KMS-11 (cell line): ENCODE data around the gene HIKESHI.

Experiments
- H2AFZ ChIP-seq: fragments of 200-600 bp; sonication (generic); 2 replicates; pipeline ENCODE4 v1.6.1; 2016; ENCODE audit warnings: antibody characterized with exemption, mixed run types, low read depth
- H3K27ac ChIP-seq: fragments of 200-600 bp; sonication (generic); 2 replicates; pipeline ENCODE4 v1.6.1; 2016; ENCODE audit warnings: mild to moderate bottlenecking, mixed run types
- H3K27me3 ChIP-seq: fragments of 200-600 bp; sonication (generic); 2 replicates; pipeline ENCODE4 v1.6.1; 2017; ENCODE audit warnings: mild to moderate bottlenecking, low read depth, mixed run types, moderate library complexity; ENCODE audit not compliant: insufficient read depth
- H3K36me3 ChIP-seq: fragments of 200-600 bp; sonication (generic); 2 replicates; pipeline ENCODE4 v1.6.1; 2017; ENCODE audit warnings: mild to moderate bottlenecking, mixed run types; ENCODE audit not compliant: insufficient read depth
- H3K4me1 ChIP-seq: fragments of 200-600 bp; sonication (generic); 2 replicates; pipeline ENCODE4 v1.6.1; 2016; ENCODE audit warnings: mild to moderate bottlenecking, low read depth, mixed run types; ENCODE audit not compliant: poor library complexity, severe bottlenecking
- H3K4me2 ChIP-seq: fragments of 200-600 bp; sonication (generic); 2 replicates; pipeline ENCODE4 v1.7.0; 2016; ENCODE audit warnings: mild to moderate bottlenecking, mixed run types
- H3K4me3 ChIP-seq: fragments of 200-600 bp; sonication (generic); IDR thresholded peaks from 2 replicates; pipeline ENCODE4 v1.6.1; 2017; ENCODE audit warnings: low read depth, low read length, mixed read lengths; ENCODE audit not compliant: insufficient read depth
- H3K79me2 ChIP-seq: fragments of 200-600 bp; sonication (generic); 2 replicates; pipeline ENCODE4 v1.6.1; 2016; ENCODE audit warnings: low read depth, mixed run types; ENCODE audit not compliant: insufficient read depth
- H3K9ac ChIP-seq: fragments of 200-600 bp; sonication (generic); 2 replicates; pipeline ENCODE4 v1.6.1; 2016; ENCODE audit warnings: mild to moderate bottlenecking, mixed run types
- H4K20me1 ChIP-seq: fragments of 200-600 bp; sonication (generic); 2 replicates; pipeline ENCODE4 v1.6.1; 2016; ENCODE audit warnings: mild to moderate bottlenecking, mixed run types; ENCODE audit not compliant: insufficient read depth
- CTCF ChIP-seq: fragments of 200-600 bp; sonication (generic); conservative IDR thresholded peaks from 2 replicates; pipeline ENCODE4 v1.6.1; 2017; ENCODE audit warnings: low read depth, mild to moderate bottlenecking, antibody characterized with exemption, low read length, moderate library complexity, mixed read lengths

Gene HIKESHI

GRCh38 chr11:86313793-86314192 lies 11.8 kb downstream of the HIKESHI start:
- no peak for TF ChIP-seq CTCF
- H3K27ac ChIP-seq, result no peak overlapping the region

DNA sequence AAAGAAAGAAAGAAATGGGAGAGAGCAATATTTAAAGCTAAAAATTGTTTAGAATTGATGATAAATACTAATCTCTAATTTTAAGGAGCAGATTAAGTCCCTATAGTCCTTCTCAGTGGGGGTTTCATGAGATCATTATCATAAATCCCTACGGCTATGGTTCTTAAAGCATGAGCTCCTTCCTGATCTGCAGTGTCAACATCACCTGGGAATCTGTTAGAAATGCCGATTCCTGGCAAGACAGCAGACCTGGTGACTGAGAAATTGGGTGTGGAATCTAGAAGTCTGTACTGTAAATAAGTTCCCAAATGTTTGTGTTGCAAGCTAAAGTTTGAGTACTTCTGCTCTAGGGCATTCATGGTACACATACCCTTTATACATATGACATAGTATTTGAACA lies 12.6 kb downstream of the HIKESHI start:
- Histone ChIP-seq H3K4me3 (no peak overlapping the region), H4K20me1 (no peaks in the 10 kb centered on the region), H3K27ac (no peak overlapping the region), H3K4me1 (no peaks in the 10 kb centered on the region), H2AFZ (no peak overlapping the region), H3K9ac (no peak overlapping the region), H3K36me3 (peaks cover 4% of the 10 kb centered on the region; the same call in 1 of the 2 replicates), H3K4me2 (no peak overlapping the region), H3K27me3 (no peaks in the 10 kb centered on the region), H3K79me2 (peaks cover 21% of the 10 kb centered on the region)
- TF ChIP-seq CTCF, result no peak

More at GRCh38 chr11:86313793-86314192, 11.8 kb downstream of the HIKESHI start:
- Histone ChIP-seq H3K4me1 (no peaks in the 10 kb centered on the region), H3K79me2 (peaks cover 21% of the 10 kb centered on the region), H4K20me1 (no peaks in the 10 kb centered on the region), H3K9ac (no peak overlapping the region), H3K27me3 (no peaks in the 10 kb centered on the region), H2AFZ (no peak overlapping the region), H3K4me2 (no peak overlapping the region), H3K4me3 (no peak overlapping the region), H3K36me3 (no peaks in the 10 kb centered on the region)

DNA sequence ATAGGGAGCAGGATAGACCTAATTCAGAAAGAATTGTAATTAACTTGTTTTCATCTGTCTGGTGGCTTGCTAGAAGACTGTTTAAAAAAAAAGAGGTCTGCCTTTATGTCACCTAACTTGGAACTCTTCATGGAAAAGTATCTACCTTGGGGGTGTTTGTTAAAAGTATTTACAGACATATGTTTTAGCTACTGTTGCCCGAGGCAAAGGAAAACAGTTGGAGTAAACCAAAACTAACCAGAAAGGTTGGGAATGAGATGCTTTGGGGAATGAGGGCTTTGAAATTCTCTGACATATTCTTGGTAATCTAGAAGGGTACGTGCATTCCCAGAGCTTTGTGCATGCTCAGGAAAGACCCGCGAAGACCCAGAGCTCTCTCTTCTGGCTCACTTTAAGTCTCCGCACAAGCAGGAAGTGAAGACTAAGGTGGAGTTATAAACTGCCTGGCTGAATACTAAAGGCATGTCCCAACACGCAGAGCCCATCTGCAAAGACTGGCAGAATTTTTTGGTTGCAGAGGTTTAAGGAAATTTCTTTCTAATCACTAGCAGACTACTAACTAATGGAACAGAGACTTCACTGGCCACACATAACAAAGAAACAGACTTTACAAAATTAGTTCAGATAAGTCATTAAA lies 33.2 kb downstream of the HIKESHI start:
- Histone ChIP-seq H4K20me1 (no peaks in the 10 kb centered on the region), H2AFZ (no peak overlapping the region), H3K79me2 (no peaks in the 10 kb centered on the region), H3K4me1 (no peaks in the 10 kb centered on the region), H3K36me3 (no peaks in the 10 kb centered on the region), H3K9ac (no peak overlapping the region), H3K4me2 (no peak overlapping the region), H3K27ac (no peak overlapping the region), H3K27me3 (no peaks in the 10 kb centered on the region), H3K4me3 (no peak overlapping the region)
- TF ChIP-seq CTCF, result no peak

- peaks cover 4% of the 10 kb centered on the region; the same call in 1 of the 2 replicates for H3K79me2 ChIP-seq
- H3K4me2 ChIP-seq, result no peak overlapping the region
- TF ChIP-seq CTCF, result no peak
- no peak overlapping the region for H3K4me3 ChIP-seq
- H2AFZ ChIP-seq, result no peak overlapping the region
- no peak overlapping the region for H3K9ac ChIP-seq
- no peak overlapping the region for H3K27ac ChIP-seq
- no peaks in the 10 kb centered on the region for H3K27me3 ChIP-seq
- H4K20me1 ChIP-seq, result no peaks in the 10 kb centered on the region
- H3K4me1 ChIP-seq, result no peaks in the 10 kb centered on the region
- H3K36me3 ChIP-seq, result no peaks in the 10 kb centered on the region
Observed at GRCh38 chr11:86337227-86337626, 35.2 kb downstream of the HIKESHI start.
